Fibroblast of villous mesenchyme (primary cell): ENCODE results near the gene HENMT1. TPM values are rescaled to one million over a fixed set of nuclear protein-coding genes. Genes with fewer than 3 reads are reported as not detected.
"Not testable (repeated sequence)": the region's sequence is repeated elsewhere in the genome, so short reads cannot be mapped to it uniquely, and the experiment has no call there.

ENCODE experiments used
- DNase-seq: peaks from one replicate; pipeline ENCODE4 v3.0.0-alpha.2; 2010; ENCODE audit warnings: low read depth
- H3K4me3 ChIP-seq: 2 replicates; pipeline ENCODE4 v1.5.1; 2011; ENCODE audit warnings: low read depth, mild to moderate bottlenecking, low read length
- total RNA-seq: library from RNA; depleted of rRNA; stranded (reverse); fragments of >200 nt; gene quantifications from 2 replicates; pipeline ENCODE4 v1.2.3, GENCODE V29; 2012
- TF ChIP-seq, protein P1 (sequence below): IDR thresholded peaks from 2 replicates; pipeline ENCODE4 v1.5.1; 2012; ENCODE audit warnings: low read depth, mild to moderate bottlenecking, low read length; ENCODE audit not compliant: insufficient read depth

The HENMT1 gene
- total RNA-seq, 1 donor: 6.0 TPM

DNA sequence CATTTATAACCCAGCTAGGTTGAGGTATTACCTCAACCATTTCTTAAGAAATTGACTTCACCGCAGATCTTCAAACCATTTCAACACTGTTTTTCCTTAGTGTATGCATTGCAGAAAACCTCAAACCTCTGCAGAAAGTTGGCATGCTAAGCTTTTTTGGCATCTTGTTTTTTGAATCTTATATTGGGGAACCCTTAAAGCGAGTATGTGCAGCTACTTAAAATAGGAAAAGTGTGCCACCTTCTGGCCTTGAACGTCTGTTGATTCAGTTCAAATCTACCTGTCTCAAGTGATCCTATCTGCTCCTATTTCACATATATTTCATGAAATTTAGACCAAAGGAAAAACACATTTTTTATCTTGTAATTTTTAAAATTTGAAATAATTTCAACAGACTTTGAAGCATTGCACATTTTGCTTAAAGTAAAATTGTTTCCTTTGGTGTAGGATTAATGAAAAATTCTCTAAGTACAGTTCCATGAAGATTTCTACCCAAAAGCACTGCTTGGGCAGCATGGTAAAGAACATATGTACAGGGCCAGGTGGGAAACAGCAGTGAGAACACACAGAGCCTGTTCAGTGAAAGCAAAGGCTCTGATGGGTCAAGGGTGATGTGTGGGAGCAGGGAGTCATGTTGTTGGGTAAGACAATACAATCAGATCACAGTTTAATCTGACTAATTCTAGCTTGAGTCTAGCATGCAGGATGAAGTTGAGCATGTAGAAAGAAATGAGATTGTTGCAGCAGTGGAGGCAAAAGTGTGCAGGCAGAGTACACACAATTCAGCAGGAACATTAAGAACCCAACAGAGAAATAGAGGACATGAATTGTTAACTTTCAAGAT is 17.2 kb downstream of the HENMT1 start:
- H3K4me3 ChIP-seq: no peak overlapping the region
- DNase-seq: peak; percentile 82
- TF ChIP-seq, protein P1, sequence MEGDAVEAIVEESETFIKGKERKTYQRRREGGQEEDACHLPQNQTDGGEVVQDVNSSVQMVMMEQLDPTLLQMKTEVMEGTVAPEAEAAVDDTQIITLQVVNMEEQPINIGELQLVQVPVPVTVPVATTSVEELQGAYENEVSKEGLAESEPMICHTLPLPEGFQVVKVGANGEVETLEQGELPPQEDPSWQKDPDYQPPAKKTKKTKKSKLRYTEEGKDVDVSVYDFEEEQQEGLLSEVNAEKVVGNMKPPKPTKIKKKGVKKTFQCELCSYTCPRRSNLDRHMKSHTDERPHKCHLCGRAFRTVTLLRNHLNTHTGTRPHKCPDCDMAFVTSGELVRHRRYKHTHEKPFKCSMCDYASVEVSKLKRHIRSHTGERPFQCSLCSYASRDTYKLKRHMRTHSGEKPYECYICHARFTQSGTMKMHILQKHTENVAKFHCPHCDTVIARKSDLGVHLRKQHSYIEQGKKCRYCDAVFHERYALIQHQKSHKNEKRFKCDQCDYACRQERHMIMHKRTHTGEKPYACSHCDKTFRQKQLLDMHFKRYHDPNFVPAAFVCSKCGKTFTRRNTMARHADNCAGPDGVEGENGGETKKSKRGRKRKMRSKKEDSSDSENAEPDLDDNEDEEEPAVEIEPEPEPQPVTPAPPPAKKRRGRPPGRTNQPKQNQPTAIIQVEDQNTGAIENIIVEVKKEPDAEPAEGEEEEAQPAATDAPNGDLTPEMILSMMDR: peak; percentile 65

DNA sequence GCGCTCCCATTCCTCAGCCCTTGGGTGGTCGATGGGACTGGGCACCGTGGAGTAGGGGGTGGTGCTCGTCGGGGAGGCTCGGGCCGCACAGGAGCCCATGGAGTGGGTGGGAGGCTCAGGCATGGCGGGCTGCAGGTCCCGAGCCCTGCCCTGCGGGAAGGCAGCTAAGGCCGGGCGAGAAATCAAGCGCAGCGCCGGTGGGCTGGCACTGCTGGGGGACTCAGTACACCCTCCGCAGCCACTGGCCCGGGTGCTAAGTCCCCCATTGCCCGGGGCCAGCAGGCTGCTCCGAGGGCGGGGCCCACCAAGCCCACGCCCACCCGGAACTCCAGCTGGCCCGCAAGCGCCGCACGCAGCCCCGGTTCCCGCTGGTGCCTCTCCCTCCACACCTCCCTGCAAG is 20.0 kb downstream of the HENMT1 start:
- not testable (repeated sequence) for DNase-seq, H3K4me3 ChIP-seq

DNA sequence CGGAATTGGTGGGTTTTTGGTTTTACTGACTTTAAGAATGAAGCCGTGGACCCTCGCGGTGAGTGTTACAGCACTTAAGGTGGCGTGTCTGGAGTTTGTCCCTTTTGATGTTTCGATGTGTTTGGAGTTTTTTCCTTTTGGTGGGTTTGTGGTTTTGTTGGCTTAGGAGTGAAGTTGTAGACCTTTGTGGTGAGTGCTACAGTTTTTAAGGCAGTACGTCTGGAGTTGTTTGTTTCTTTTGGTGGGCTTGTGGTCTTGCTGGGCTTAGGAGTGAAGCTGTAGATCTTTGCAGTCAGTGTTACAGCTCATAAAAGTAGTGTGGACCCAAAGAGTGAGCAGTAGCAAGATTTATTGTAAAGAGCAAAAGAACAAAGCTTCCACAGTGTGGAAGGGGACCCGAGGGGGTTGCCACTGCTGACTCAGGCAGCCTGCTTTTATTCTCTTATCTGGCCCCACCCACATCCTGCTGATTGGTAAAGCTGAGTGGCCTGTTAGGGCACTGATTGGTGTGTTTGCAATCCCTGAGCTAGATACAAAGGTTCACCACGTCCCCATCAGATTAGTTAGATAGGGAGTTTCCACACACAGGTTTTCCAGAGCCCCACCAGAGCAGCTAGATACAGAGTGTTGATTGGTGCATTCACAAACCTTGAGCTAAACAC is 20.9 kb downstream of the HENMT1 start:
- H3K4me3 ChIP-seq: no peak overlapping the region
- no peak for DNase-seq
- TF ChIP-seq, protein P1: no peak

DNA sequence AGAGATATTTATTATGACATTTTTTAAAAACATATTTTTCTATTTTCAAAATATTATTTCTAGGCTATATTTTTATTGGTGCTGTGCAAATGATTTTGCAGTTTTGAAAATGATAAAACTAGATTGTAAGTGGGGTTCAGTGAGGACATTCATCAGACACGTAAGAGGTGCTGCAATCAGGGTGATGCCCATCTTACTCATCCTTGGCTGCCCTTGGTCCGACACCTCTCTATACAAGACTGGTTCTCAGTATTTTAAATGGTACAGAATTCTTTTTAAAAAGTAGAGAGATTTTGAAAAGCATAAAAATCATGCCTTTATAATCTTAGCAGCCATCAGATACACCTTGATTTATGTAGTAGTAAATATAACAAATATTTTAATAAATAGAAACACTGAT is 24.0 kb downstream of the HENMT1 start:
- no peak overlapping the region for H3K4me3 ChIP-seq
- no peak for DNase-seq
- TF ChIP-seq, protein P1: no peak

DNA sequence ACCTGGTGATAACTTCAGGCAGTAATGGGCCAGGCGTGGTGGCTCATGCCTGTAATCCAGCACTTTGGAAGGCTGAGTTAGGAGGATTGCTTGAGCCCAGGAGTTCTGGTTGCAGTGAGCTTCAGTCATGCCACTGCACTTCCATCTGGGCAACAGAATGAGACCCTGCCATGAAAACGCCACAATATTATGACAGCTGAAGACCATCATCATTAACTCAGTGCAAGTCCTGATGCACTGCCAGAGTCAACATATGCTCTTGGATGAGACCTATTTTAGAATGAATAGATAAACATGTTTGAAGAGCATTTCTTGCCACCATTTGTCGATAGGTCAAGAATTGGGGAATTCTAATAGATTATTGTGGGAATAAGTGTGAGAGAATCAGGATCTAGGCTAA is 26.4 kb downstream of the HENMT1 start:
- no peak overlapping the region for H3K4me3 ChIP-seq
- TF ChIP-seq, protein P1: no peak
- DNase-seq: no peak

DNA sequence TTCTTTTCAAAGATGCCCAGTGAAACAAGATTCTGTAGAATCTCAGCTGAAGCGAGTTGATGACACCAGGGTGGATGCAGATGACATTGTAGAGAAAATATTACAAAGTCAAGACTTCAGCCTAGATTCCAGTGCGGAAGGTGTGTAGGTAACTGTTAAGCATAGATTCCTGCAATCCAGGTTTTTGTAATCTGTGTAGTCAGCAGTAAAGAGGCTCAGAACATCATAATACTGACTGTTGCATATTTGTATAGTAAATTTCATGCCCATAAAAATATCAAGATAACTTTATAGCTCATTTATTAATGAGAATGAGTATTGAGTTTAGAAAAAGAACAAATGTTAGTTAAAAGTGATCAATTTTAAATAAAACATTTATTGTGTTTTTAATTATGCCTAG is 32.2 kb downstream of the HENMT1 start:
- TF ChIP-seq, protein P1: no peak
- H3K4me3 ChIP-seq: no peak overlapping the region
- no peak for DNase-seq

DNA sequence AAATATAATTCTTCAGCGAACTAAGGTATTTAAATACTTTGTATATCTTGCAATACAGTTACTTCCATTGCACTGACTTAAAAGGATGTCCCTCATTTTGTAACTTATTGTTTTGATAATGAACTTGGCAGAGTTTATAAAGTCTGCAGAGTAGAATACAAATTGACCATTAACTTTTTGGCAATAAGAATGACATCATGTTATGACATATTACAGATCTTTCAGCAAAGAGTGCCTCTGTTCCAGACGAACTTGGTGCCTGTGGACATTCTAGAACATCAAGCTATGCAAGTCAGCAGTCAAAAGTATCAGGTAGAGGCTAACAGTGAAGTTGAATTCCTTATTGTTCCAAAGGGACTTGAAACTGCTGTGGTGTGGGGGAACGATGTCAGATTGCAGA is 32.9 kb downstream of the HENMT1 start:
- TF ChIP-seq, protein P1: no peak
- DNase-seq: no peak
- H3K4me3 ChIP-seq: no peak overlapping the region
